Activated CD4-positive, alpha-beta T cell treated with anti-CD3 and anti-CD28 coated beads, Interleukin-2, amount 50 U/mL, for 24 hours (primary cell): ENCODE data around the gene SLC43A1.

Source experiments
- DNase-seq, 2 donors: peaks; one replicate each; pipeline ENCODE4 v3.0.0-alpha.2; 2020; ENCODE audit warnings: low read depth in 1 of 2, low spot score in 1 of 2

SLC43A1 gene

GRCh38 chr11:57479911-57480310 lies 35.6 kb downstream of the SLC43A1 start:
- DNase-seq: no peak

GRCh38 chr11:57479021-57479663 lies 36.4 kb downstream of the SLC43A1 start:
- no peak for DNase-seq

- no peak for DNase-seq
These were observed 37.9 kb downstream of the SLC43A1 start for GRCh38 chr11:57477507-57478189.

GRCh38 chr11:57476757-57477506 lies 38.6 kb downstream of the SLC43A1 start:
- no peak for DNase-seq

GRCh38 chr11:57476047-57476756 lies 39.3 kb downstream of the SLC43A1 start:
- DNase-seq: no peak

GRCh38 chr11:57475671-57476046 lies 39.8 kb downstream of the SLC43A1 start:
- DNase-seq: no peak

- DNase-seq: no peak
These were observed 40.3 kb downstream of the SLC43A1 start for GRCh38 chr11:57475191-57475590.

GRCh38 chr11:57474803-57475115 lies 40.7 kb downstream of the SLC43A1 start:
- no peak for DNase-seq

- DNase-seq: no peak
These were observed 41.3 kb downstream of the SLC43A1 start for GRCh38 chr11:57474017-57474802.

- no peak for DNase-seq
These were observed 42.1 kb downstream of the SLC43A1 start for GRCh38 chr11:57473285-57473841.

- no peak for DNase-seq
These were observed 44.0 kb downstream of the SLC43A1 start for GRCh38 chr11:57471496-57471895.

GRCh38 chr11:57469268-57469667 lies 46.2 kb downstream of the SLC43A1 start:
- no peak for DNase-seq

- DNase-seq: no peak
These were observed 47.2 kb downstream of the SLC43A1 start for GRCh38 chr11:57468276-57468675.

- DNase-seq: no peak
These were observed 47.9 kb downstream of the SLC43A1 start for GRCh38 chr11:57467508-57468157.

- DNase-seq: no peak
These were observed 48.8 kb downstream of the SLC43A1 start for GRCh38 chr11:57466680-57467079.

GRCh38 chr11:57464539-57465181 lies 50.8 kb downstream of the SLC43A1 start:
- DNase-seq: no peak

GRCh38 chr11:57463671-57464538 lies 51.6 kb downstream of the SLC43A1 start:
- DNase-seq: no peak

GRCh38 chr11:57462597-57462996 lies 52.9 kb downstream of the SLC43A1 start:
- no peak for DNase-seq
